HG03025 (cell line): Measurements from ENCODE around the gene ZNF541.

Experiments
- ATAC-seq: cut with Tn5 transposase; IDR thresholded peaks from one replicate; pipeline ENCODE4 v1.9.1; 2021; ENCODE audit warnings: mild to moderate bottlenecking, moderate library complexity; ENCODE audit not compliant: unreplicated experiment, low FRiP score

ZNF541 gene

DNA sequence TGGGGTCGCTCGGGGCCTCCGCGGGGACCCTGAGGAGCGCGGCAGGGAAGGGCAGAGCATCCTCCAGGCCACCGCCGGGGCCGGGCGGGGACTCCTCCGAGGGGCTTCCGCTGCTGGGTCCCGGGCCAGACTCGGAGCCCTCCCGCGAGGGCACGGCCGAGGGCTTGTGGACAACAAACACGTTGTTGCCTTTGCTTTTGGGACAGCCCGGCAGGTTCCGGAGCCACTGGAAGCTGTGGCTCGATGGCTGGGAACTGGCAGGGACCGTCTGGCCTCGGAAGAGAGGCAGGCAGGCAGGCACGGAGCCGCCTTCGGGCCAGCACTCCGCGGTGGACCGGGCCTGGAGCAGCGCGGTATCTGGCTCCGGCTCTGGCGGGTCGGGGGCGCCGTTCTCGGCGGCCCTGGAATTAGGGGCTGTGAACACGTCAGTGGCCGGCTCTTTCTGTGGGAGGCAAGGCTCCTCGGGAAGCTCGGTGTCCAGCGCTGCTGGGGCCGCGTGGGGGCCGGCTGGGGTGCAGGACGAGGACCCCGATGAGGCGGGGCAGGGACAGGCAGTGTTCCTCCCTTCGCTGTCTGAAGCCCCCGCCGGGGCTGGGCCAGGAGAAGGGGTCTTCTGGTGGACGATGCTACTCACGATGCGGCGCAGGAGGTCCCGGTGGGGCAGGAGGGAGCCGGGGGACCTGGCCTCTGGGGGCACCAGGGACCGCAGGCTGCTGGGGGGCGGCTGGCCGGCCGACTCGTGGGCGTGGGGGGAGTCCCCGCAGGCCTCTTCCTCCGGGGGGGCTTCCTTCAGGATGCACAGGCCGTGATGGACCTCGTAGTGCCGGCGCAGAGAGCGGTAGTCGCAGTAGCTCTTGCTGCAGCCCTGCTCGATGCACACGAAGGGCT is 27.6 kb downstream of the ZNF541 start:
- ATAC-seq = no peak

DNA sequence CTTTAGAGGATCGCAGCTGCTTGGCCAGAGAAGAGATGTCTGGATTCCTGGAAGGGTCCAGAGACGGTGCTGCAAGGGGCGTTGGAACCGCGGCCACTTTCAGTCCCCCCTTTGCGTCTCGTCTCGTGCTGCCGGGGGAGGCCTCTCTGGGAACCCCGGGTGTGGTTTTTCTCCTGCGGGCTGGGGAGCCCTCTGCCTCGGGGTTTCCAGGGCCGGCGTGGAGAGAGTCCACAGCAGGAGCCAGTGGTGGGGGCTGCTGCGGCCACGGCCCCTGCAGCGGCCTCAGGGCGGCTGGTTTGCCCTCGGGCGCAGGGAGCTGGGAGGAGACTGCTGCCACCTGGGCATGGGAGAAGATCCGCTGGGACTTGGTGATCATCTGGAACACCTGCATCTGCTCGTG is 28.5 kb downstream of the ZNF541 start:
- ATAC-seq = no peak

GRCh38 chr19:47544075-47544474 is 28.9 kb downstream of the ZNF541 start:
- no peak for ATAC-seq

DNA sequence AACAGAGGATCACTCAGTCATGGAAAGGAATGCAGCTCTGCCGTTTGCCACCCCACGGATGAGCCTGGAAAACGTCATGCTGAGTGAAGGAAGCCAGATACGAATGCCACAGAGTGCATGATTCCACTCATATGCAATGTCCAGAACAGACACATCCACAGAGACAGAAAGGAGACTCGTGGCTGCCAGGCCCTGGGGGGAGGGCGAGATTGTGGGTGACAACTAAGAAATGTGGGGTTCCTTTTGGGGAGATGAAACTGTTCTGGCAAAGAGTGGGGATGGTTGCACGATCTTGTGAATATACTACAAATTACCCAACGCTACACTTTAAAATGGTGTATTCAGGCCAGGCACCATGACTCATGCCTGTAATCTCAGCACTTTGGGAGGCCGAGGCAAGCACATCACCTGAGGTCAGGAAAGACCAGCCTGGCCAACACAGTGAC is 30.9 kb downstream of the ZNF541 start:
- no peak for ATAC-seq

- ATAC-seq = no peak
Observed at GRCh38 chr19:47541518-47541917, 31.4 kb downstream of the ZNF541 start.

GRCh38 chr19:47540748-47541147 is 32.2 kb downstream of the ZNF541 start:
- no peak for ATAC-seq

DNA sequence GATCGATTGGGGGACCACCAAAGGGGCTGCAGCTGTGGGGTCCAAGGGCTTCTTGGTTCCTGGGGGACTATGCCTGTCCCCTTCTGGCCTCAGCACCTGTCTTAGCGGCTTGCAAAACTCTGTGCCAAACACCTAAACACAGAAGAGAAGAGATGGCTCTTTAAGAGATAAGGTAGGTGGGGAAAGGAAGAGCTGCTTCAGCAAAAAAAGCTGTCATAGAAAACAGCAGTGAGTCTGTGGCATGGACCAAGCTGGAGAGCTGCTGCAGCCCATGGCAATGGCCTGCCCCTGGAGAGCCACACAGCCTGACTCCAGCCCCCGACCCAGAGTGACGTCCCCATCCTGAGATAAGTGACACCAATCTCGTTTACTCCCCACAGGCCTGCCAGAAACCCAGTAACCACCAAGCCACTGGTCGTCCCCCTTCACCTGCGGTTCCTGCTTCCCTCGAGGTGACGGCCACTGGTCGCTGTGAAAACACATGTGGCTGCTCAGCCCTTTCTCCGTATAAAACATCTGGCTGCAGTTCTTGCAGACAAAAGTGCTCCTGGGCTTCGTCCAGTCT is 33.1 kb downstream of the ZNF541 start:
- no peak for ATAC-seq

GRCh38 chr19:47538812-47539211 is 34.1 kb downstream of the ZNF541 start:
- ATAC-seq = no peak

GRCh38 chr19:47537493-47537892 is 35.5 kb downstream of the ZNF541 start:
- ATAC-seq = no peak

DNA sequence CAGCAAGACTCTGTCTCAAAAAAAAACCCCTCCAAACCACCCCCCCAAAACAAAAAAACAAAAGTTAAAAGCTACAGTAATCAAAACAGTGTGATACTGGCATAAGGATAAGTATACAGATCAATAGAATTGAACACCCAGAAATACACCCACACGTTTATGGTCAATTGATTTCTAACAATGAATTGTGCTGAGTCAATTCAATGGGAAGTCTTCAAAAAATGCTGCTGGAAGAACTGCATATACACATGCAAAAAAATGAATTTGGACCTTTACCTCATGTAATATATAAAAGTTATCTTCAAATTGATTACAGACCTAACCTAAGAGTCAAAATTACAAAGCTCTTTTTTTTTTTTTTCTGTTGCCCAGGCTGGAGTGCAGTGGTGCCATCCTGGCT is 38.3 kb downstream of the ZNF541 start:
- ATAC-seq = no peak

- no peak for ATAC-seq
Observed at GRCh38 chr19:47531640-47532387, 41.1 kb downstream of the ZNF541 start.

- ATAC-seq = no peak
Observed at GRCh38 chr19:47529018-47529742, 43.8 kb downstream of the ZNF541 start.

DNA sequence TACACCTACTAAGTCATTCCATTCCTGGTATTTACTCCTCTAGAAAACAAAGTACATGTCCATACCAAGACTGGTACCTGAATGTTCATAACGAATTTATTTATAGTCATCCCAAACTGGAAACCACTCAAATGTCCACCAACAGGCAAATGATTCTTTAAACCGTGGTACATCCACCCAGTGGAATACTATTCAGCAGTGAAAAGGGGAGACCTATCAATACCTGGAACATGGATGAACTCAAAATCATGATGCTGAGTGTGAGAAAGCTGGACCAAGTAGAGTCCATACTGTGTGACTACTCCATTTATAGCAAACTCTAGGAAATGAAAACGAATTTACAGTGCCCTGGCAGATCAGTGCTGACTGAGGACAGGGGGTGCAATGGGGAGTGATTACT is 46.1 kb downstream of the ZNF541 start:
- ATAC-seq = no peak

GRCh38 chr19:47523473-47523872 is 49.5 kb downstream of the ZNF541 start:
- ATAC-seq = no peak
